ENCODE data around the gene AKTIP. TPM values are rescaled to one million over a fixed set of nuclear protein-coding genes. Genes with fewer than 3 reads are reported as not detected.

Gene AKTIP
- total RNA-seq, 2 donors from 2014 or later, result 47.0 to 59.5 TPM

- Histone ChIP-seq H3K9me3 (no peaks in the 10 kb centered on the region), H3K36me3 (peaks cover 54% of the 10 kb centered on the region), H3K4me3 (no peak overlapping the region), H3K4me1 (ENCODE audit: control insufficient read depth in 1 of 2, low read depth in 2 of 2) (no peaks in the 10 kb centered on the region), H3K27ac (no peak overlapping the region), H3K27me3 (replicated peaks; ENCODE audit: insufficient read depth) (no peaks in the 10 kb centered on the region)
- DNase-seq (ENCODE audit: low spot score), result no peak
- ATAC-seq (ENCODE audit: insufficient number of reproducible peaks, low FRiP score, low read depth), result no peak
- TF ChIP-seq CTCF (IDR thresholded peaks at IDR 0.05), result no peak
Observed at GRCh38 chr16:53476867-53477266, 26.1 kb downstream of the AKTIP start.

- no peak overlapping the region for H3K4me3 ChIP-seq
- ATAC-seq (ENCODE audit: insufficient number of reproducible peaks, low FRiP score, low read depth), result no peak
- no peak for DNase-seq (ENCODE audit: low spot score)
- H3K27me3 ChIP-seq (replicated peaks; ENCODE audit: insufficient read depth), result no peaks in the 10 kb centered on the region
- no peaks in the 10 kb centered on the region for H3K9me3 ChIP-seq
- TF ChIP-seq CTCF (IDR thresholded peaks at IDR 0.05), result no peak
- peaks cover 51% of the 10 kb centered on the region for H3K36me3 ChIP-seq
- H3K4me1 ChIP-seq (ENCODE audit: control insufficient read depth in 1 of 2, low read depth in 2 of 2), result peaks cover 0 to 7% of the 10 kb centered on the region in 2 donors
- no peak overlapping the region for H3K27ac ChIP-seq
Observed at GRCh38 chr16:53465606-53466280, 37.3 kb downstream of the AKTIP start.

GRCh38 chr16:53458635-53459034 lies 44.4 kb downstream of the AKTIP start:
- Histone ChIP-seq H3K27ac (no peak overlapping the region), H3K27me3 (replicated peaks; ENCODE audit: insufficient read depth) (no peaks in the 10 kb centered on the region), H3K4me3 (no peak overlapping the region), H3K9me3 (no peaks in the 10 kb centered on the region), H3K4me1 (ENCODE audit: control insufficient read depth in 1 of 2, low read depth in 2 of 2) (no peaks in the 10 kb centered on the region), H3K36me3 (peaks cover 47% of the 10 kb centered on the region)
- DNase-seq (ENCODE audit: low spot score), result no peak
- no peak for TF ChIP-seq CTCF (IDR thresholded peaks at IDR 0.05)
- no peak for ATAC-seq (ENCODE audit: insufficient number of reproducible peaks, low FRiP score, low read depth)

- H3K9me3 ChIP-seq, result no peaks in the 10 kb centered on the region
- TF ChIP-seq CTCF (IDR thresholded peaks at IDR 0.05), result no peak
- no peak overlapping the region for H3K27ac ChIP-seq
- no peaks in the 10 kb centered on the region for H3K27me3 ChIP-seq (replicated peaks; ENCODE audit: insufficient read depth)
- H3K4me1 ChIP-seq (ENCODE audit: control insufficient read depth in 1 of 2, low read depth in 2 of 2), result no peaks in the 10 kb centered on the region
- no peak overlapping the region for H3K4me3 ChIP-seq
- no peak for ATAC-seq (ENCODE audit: insufficient number of reproducible peaks, low FRiP score, low read depth)
- peaks cover 48% of the 10 kb centered on the region for H3K36me3 ChIP-seq
- no peak for DNase-seq (ENCODE audit: low spot score)
Observed at GRCh38 chr16:53457670-53458069, 45.3 kb downstream of the AKTIP start.

- no peak for DNase-seq (ENCODE audit: low spot score)
- Histone ChIP-seq H3K9me3 (no peaks in the 10 kb centered on the region), H3K4me3 (no peak overlapping the region), H3K27ac (no peak overlapping the region), H3K36me3 (peaks cover 51% of the 10 kb centered on the region), H3K4me1 (ENCODE audit: control insufficient read depth in 1 of 2, low read depth in 2 of 2) (no peaks in the 10 kb centered on the region), H3K27me3 (replicated peaks; ENCODE audit: insufficient read depth) (no peaks in the 10 kb centered on the region)
- TF ChIP-seq CTCF (IDR thresholded peaks at IDR 0.05), result no peak
- no peak for ATAC-seq (ENCODE audit: insufficient number of reproducible peaks, low FRiP score, low read depth)
Observed at GRCh38 chr16:53456625-53457024, 46.4 kb downstream of the AKTIP start.

All from thoracic aorta (tissue), 2 donors.